B cell (primary cell): ENCODE measurements around the gene KCNQ2. TPM values are rescaled to one million over a fixed set of nuclear protein-coding genes. Genes with fewer than 3 reads are reported as not detected.

Experiments
- ATAC-seq: fragments of 200-7000 bp; cut with Tn5 transposase; one replicate; pipeline ENCODE4 v1.10.0; 2021; ENCODE audit warnings: low read depth, mild to moderate bottlenecking, moderate number of reproducible peaks, moderate library complexity
- CTCF ChIA-PET: fragments of 350-600 bp; sonication (Branson Sonifier 250); formaldehyde crosslinking; loops from one replicate; lab custom pipeline; 2021; ENCODE audit warnings: antibody characterized with exemption, inconsistent platforms; lab: Charles Lee
- POLR2A ChIA-PET: fragments of 350-600 bp; sonication (Branson Sonifier 250); formaldehyde crosslinking; loops from one replicate; lab custom pipeline; 2021; ENCODE audit warnings: antibody characterized with exemption; lab: Charles Lee
- DNase-seq: peaks from one replicate; pipeline ENCODE4 v3.0.0; 2013
- H2AFZ ChIP-seq: 2 replicates; pipeline ENCODE4 v1.6.1; 2012; ENCODE audit warnings: mild to moderate bottlenecking, low read depth, low read length; ENCODE audit not compliant: insufficient read depth, poor library complexity, severe bottlenecking
- H3K27ac ChIP-seq, 2 donors: 1 replicate in 1 of 2; 2 replicates in 1 of 2; pipeline ENCODE4 v1.5.1; 2012 to 2013; ENCODE audit warnings: low read length in 2 of 2, mild to moderate bottlenecking in 2 of 2, moderate library complexity in 1 of 2
- H3K27me3 ChIP-seq, 4 experiments: fragments of 200-600 bp in 1 of 4; sonication (generic) in 1 of 4; replicated peaks in 1 of 4; 1 replicate in 2 of 4; 2 replicates in 2 of 4; pipeline versions ENCODE4 v1.6.1 to v1.7.0; 2013 to 2016; ENCODE audit warnings: low read length in 3 of 4, mild to moderate bottlenecking in 2 of 4, mixed read lengths in 1 of 4, moderate library complexity in 1 of 4; ENCODE audit not compliant: insufficient read depth in 4 of 4, control insufficient read depth in 3 of 4; ENCODE audit errors: control extremely low read depth in 1 of 4
- H3K36me3 ChIP-seq, 2 experiments: replicated peaks in 1 of 2; 1 replicate in 1 of 2; 2 replicates in 1 of 2; pipeline versions ENCODE4 v1.6.1 to v1.7.1; 2013; ENCODE audit warnings: low read length in 1 of 2; ENCODE audit not compliant: insufficient read depth in 2 of 2, control insufficient read depth in 1 of 2; ENCODE audit errors: control extremely low read depth in 1 of 2, extremely low read depth in 1 of 2
- H3K4me1 ChIP-seq, 2 donors: fragments of 200-600 bp in 1 of 2; sonication (generic) in 1 of 2; 1 replicate in 1 of 2; 2 replicates in 1 of 2; pipeline versions ENCODE4 v1.5.1 to v1.6.1; 2013 to 2017; ENCODE audit warnings: low read length in 2 of 2; ENCODE audit not compliant: control insufficient read depth in 2 of 2, insufficient read depth in 2 of 2
- H3K4me2 ChIP-seq: replicated peaks from 2 replicates; pipeline ENCODE3; 2012; ENCODE audit warnings: mild to moderate bottlenecking, low read depth, low read length; ENCODE audit not compliant: poor library complexity, severe bottlenecking
- H3K4me3 ChIP-seq, 5 experiments: fragments of 200-600 bp in 1 of 5; sonication (generic) in 1 of 5; 1 replicate in 3 of 5; 2 replicates in 2 of 5; pipeline versions ENCODE4 v1.5.1 to v1.7.0; 2011 to 2016; ENCODE audit warnings: low read length in 4 of 5, mild to moderate bottlenecking in 4 of 5, low read depth in 2 of 5, control low read depth in 1 of 5, moderate library complexity in 1 of 5; ENCODE audit not compliant: insufficient read depth in 1 of 5; ENCODE audit errors: control extremely low read depth in 1 of 5, extremely low read depth in 1 of 5
- H3K79me2 ChIP-seq: fragments of 200-600 bp; sonication (generic); one replicate; pipeline ENCODE4 v1.6.0; 2016; ENCODE audit warnings: low read length; ENCODE audit not compliant: control insufficient read depth, insufficient read depth
- H3K9ac ChIP-seq: fragments of 200-600 bp; sonication (generic); 2 replicates; pipeline ENCODE4 v1.6.1; 2017; ENCODE audit warnings: mild to moderate bottlenecking, low read length, moderate library complexity
- H3K9me3 ChIP-seq, 3 donors: one replicate each; pipeline versions ENCODE4 v1.6.1 to v1.7.1; 2013; ENCODE audit warnings: low read length in 2 of 3; ENCODE audit not compliant: control insufficient read depth in 2 of 3, insufficient read depth in 1 of 3; ENCODE audit errors: control extremely low read depth in 1 of 3
- H4K20me1 ChIP-seq: 2 replicates; pipeline ENCODE4 v1.6.0; 2012; ENCODE audit warnings: mild to moderate bottlenecking, low read length; ENCODE audit not compliant: insufficient read depth, control insufficient read depth, poor library complexity, severe bottlenecking
- H3K27ac Mint-ChIP-seq: one replicate; pipeline ENCODE4 v1.8.0; 2021; ENCODE audit warnings: mixed read lengths
- H3K27me3 Mint-ChIP-seq: one replicate; pipeline ENCODE4 v1.8.0; 2021; ENCODE audit warnings: mixed read lengths
- H3K4me1 Mint-ChIP-seq: one replicate; pipeline ENCODE4 v1.8.0; 2021; ENCODE audit warnings: mixed read lengths
- H3K4me3 Mint-ChIP-seq: one replicate; pipeline ENCODE4 v1.8.0; 2021; ENCODE audit warnings: mixed read lengths
- H3K9me3 Mint-ChIP-seq: one replicate; pipeline ENCODE4 v1.8.0; 2022; ENCODE audit warnings: mixed read lengths; ENCODE audit not compliant: insufficient read depth
- EZH2 ChIP-seq: IDR thresholded peaks from 2 replicates; pipeline ENCODE4 v1.6.1; 2012; ENCODE audit warnings: borderline replicate concordance, low read depth, mild to moderate bottlenecking, moderate library complexity, low read length; ENCODE audit not compliant: insufficient read depth, poor library complexity, severe bottlenecking
- WGBS: methylation state at CpG from one replicate; pipeline ENCODE4 v1.1.5; 2013; ENCODE audit warnings: missing lambda C conversion rate; ENCODE audit not compliant: insufficient coverage; 5-methylcytosine and 5-hydroxymethylcytosine counted together
- intact Hi-C: fragments of 100-400 bp; cut with micrococcal nuclease; formaldehyde crosslinking; loops from one replicate; pipeline ENCODE4 v1.10.0; 2022
- polyA plus RNA-seq: library from polyadenylated mRNA; depleted of rRNA; stranded (reverse); fragments of >200 nt; gene quantifications from 2 replicates; pipeline ENCODE4 v1.2.3, GENCODE V29; 2012
- total RNA-seq, 2 donors: library from RNA; stranded (reverse); fragments of 120-200 nt in 1 of 2; gene quantifications; 1 replicate in 1 of 2; 2 replicates in 1 of 2; pipeline versions ENCODE4 v1.2.3 to v1.2.4, GENCODE V29; 2013 to 2022
- TF ChIP-seq, protein P1 (sequence below): fragments of 200-600 bp; IDR thresholded peaks from one replicate; pipeline ENCODE4 v1.8.0; 2022; ENCODE audit warnings: antibody characterized with exemption, mild to moderate bottlenecking

KCNQ2 gene
- total and polyA plus RNA-seq, 2 donors (not counting 1 experiment from before 2014, with no cell fraction given) = 0.12 TPM; not detected in 1

GRCh38 chr20:63393566-63393965 is 78.9 kb downstream of the KCNQ2 start:
- ATAC-seq (no peak), DNase-seq (no peak)
- Histone ChIP-seq H3K27ac (no peak overlapping the region), H3K4me1 (no peaks in the 10 kb centered on the region), H3K27me3 (peaks cover 0 to 6% (median 0%) of the 10 kb centered on the region in 4 experiments), H3K9ac (no peak overlapping the region), H3K9me3 (peaks cover 0 to 4% (median 0%) of the 10 kb centered on the region in 3 donors), H4K20me1 (no peaks in the 10 kb centered on the region), H3K4me3 (no peak overlapping the region), H3K4me2 (no peak overlapping the region), H3K79me2 (no peaks in the 10 kb centered on the region), H2AFZ (no peak overlapping the region), H3K36me3 (no peaks in the 10 kb centered on the region)
- intact Hi-C loops = no loop called here
- ChIA-PET CTCF (no interaction called here), POLR2A (no interaction called here)
- Mint-ChIP-seq H3K27ac (no peak overlapping the region), H3K4me1 (no peaks in the 10 kb centered on the region), H3K4me3 (no peak overlapping the region), H3K27me3 (no peaks in the 10 kb centered on the region), H3K9me3 (no peaks in the 10 kb centered on the region)
- TF ChIP-seq EZH2 = no peak
- TF ChIP-seq, protein P1, sequence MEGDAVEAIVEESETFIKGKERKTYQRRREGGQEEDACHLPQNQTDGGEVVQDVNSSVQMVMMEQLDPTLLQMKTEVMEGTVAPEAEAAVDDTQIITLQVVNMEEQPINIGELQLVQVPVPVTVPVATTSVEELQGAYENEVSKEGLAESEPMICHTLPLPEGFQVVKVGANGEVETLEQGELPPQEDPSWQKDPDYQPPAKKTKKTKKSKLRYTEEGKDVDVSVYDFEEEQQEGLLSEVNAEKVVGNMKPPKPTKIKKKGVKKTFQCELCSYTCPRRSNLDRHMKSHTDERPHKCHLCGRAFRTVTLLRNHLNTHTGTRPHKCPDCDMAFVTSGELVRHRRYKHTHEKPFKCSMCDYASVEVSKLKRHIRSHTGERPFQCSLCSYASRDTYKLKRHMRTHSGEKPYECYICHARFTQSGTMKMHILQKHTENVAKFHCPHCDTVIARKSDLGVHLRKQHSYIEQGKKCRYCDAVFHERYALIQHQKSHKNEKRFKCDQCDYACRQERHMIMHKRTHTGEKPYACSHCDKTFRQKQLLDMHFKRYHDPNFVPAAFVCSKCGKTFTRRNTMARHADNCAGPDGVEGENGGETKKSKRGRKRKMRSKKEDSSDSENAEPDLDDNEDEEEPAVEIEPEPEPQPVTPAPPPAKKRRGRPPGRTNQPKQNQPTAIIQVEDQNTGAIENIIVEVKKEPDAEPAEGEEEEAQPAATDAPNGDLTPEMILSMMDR = no peak
- 91% methylated on average over 17 of the region's 17 CpGs for WGBS

- intact Hi-C loops = no loop called here
- Mint-ChIP-seq H3K27me3 (no peaks in the 10 kb centered on the region), H3K27ac (no peak overlapping the region), H3K9me3 (no peaks in the 10 kb centered on the region), H3K4me3 (no peak overlapping the region), H3K4me1 (no peaks in the 10 kb centered on the region)
- H3K36me3 ChIP-seq = no peaks in the 10 kb centered on the region
- no peak for DNase-seq
- 93% methylated on average over 14 of the region's 17 CpGs for WGBS
- H3K9ac ChIP-seq = no peak overlapping the region
- H3K4me1 ChIP-seq = no peaks in the 10 kb centered on the region
- H2AFZ ChIP-seq = no peak overlapping the region
- H3K27me3 ChIP-seq = peaks cover 0 to 6% (median 0%) of the 10 kb centered on the region in 4 experiments
- H4K20me1 ChIP-seq = no peaks in the 10 kb centered on the region
- CTCF ChIA-PET = no interaction called here
- H3K27ac ChIP-seq = no peak overlapping the region
- H3K9me3 ChIP-seq = peaks cover 0 to 11% (median 0%) of the 10 kb centered on the region in 3 donors
- POLR2A ChIA-PET = no interaction called here
- ATAC-seq = no peak
- H3K4me2 ChIP-seq = no peak overlapping the region
- H3K4me3 ChIP-seq = no peak overlapping the region
- H3K79me2 ChIP-seq = no peaks in the 10 kb centered on the region
- TF ChIP-seq, protein P1 = no peak
- TF ChIP-seq EZH2 = no peak
Observed at GRCh38 chr20:63392465-63393365, 79.7 kb downstream of the KCNQ2 start.
